ENCODE results near the gene RCSD1. TPM values are rescaled to one million over a fixed set of nuclear protein-coding genes. Genes with fewer than 3 reads are reported as not detected.

The RCSD1 gene
- total RNA-seq, 2 donors from 2014 or later, result 2.8 to 13.8 TPM

DNA sequence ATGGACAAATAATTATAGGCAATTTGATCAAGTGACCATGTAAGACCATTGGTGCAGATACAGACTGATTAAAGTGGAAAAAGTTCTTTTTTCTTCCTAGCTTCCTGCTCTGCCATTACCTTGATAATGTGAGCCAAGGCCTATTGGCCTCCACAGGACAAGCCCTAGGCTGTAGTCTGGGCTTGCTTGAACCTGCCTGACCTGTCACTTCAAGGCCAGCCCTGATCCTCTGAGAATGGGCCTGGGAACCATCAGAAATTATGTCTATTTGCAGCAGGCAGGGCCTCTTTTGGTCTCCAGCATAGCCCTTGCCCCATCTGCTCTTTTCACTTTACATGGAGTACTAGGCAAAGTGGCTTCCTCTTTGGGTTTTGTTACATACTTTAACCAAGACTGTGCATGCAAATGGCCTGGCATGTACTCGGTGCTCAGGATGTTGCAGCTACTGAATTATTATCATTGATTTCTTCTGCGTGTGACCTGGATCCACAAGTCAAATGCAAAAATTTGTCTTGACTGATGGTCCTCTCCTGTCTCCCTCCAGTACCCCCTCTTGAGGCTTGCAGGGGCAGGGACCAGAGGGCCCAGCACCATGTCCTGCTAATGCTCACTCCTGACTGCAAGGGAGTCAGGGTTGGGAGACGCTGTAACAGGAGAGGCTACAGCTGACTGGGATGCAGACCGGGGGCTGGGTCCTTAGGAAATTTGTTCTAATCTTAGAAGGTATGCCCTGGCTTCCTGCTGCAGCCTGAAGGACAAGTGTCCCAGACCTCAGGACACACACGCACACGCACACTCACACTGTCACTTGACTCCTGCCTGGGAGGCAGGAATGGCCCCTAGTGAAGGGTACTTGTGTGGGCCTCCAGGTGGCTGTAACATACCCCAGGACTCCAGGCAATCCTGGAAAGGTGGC, 39.4 kb downstream of the RCSD1 start:
- WGBS, result 91% methylated on average over 6 of the region's 6 CpGs
- Histone ChIP-seq H3K4me3 (no peak overlapping the region), H3K36me3 (no peaks in the 10 kb centered on the region), H3K27ac (no peak overlapping the region), H3K27me3 (replicated peaks; ENCODE audit: insufficient read depth) (no peaks in the 10 kb centered on the region), H3K4me1 (replicated peaks) (no peaks in the 10 kb centered on the region), H3K9me3 (no peaks in the 10 kb centered on the region)
- no peak for DNase-seq (ENCODE audit: low spot score)
- TF ChIP-seq, protein P1, sequence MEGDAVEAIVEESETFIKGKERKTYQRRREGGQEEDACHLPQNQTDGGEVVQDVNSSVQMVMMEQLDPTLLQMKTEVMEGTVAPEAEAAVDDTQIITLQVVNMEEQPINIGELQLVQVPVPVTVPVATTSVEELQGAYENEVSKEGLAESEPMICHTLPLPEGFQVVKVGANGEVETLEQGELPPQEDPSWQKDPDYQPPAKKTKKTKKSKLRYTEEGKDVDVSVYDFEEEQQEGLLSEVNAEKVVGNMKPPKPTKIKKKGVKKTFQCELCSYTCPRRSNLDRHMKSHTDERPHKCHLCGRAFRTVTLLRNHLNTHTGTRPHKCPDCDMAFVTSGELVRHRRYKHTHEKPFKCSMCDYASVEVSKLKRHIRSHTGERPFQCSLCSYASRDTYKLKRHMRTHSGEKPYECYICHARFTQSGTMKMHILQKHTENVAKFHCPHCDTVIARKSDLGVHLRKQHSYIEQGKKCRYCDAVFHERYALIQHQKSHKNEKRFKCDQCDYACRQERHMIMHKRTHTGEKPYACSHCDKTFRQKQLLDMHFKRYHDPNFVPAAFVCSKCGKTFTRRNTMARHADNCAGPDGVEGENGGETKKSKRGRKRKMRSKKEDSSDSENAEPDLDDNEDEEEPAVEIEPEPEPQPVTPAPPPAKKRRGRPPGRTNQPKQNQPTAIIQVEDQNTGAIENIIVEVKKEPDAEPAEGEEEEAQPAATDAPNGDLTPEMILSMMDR (IDR thresholded peaks at IDR 0.05), result no peak
- TF ChIP-seq POLR2AphosphoS5 (IDR thresholded peaks at IDR 0.05) (no peak), POLR2A (IDR thresholded peaks at IDR 0.05) (no peak)
- intact Hi-C loops (cut with DNase I), result no loop called here

DNA sequence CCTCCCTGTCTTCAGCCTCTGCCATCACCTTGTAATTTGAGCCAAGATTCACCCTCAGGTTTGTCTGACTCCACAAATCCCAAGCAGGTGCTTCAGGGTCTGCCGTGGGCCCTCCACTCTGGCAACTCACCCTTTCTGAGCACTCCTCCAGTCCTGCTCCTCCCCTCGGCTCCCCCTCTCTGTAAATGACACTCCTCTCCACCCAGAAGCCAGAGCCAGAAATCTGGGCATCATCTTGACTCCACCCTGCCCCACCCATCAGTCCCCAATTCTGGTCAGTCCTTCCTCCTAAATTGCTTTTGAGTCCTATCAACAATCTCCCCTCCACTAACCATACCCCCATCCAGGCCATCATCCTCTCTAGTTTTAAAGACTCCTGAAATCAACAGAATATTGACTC, 40.5 kb downstream of the RCSD1 start:
- H3K27me3 ChIP-seq (replicated peaks; ENCODE audit: insufficient read depth), result no peaks in the 10 kb centered on the region
- no peaks in the 10 kb centered on the region for H3K9me3 ChIP-seq
- whole genome bisulfite sequencing, result 54% methylated on average over 2 of the region's 2 CpGs
- intact Hi-C loops (cut with DNase I), result no loop called here
- no peak overlapping the region for H3K4me3 ChIP-seq
- H3K36me3 ChIP-seq, result no peaks in the 10 kb centered on the region
- DNase-seq (ENCODE audit: low spot score), result no peak
- no peak for TF ChIP-seq POLR2AphosphoS5 (IDR thresholded peaks at IDR 0.05)
- no peak overlapping the region for H3K27ac ChIP-seq
- H3K4me1 ChIP-seq (replicated peaks), result no peaks in the 10 kb centered on the region

DNA sequence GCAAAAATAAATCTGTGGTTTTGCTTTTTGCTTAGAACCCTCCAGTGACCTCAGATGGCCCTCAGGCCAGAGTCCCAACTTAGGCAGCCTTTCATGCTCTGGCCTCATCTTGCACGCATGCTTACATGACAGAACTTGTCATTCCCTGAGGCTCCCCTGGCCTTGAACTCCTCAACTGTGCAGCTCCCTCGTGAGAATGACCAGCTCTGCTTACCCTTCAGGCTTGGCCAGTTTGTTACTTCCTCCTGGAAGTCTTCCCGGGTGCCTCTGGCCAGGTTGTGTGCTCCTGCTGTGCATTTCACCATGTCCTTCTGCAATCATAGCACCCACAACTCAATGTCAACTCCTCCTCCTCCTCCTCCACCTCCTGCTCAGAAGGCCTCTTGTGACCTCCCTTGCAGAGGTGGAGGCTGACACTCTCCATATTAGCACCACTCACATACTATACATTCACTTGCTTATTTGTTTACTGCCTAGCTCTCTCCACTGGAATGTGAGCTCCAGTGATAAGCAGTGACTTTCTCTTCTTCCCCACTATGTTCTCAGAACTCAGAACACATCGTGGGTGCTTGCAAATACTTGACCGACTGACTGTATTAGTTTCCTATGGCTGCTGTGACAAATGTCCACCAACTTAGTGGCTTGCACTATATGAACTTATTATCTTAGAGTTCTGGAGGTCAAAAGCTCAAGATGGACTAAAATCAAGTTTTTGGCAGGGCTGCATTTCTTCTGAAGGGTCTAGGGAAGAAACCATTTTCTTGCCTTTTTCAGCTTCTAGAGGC, 41.9 kb downstream of the RCSD1 start:
- Histone ChIP-seq H3K9me3 (no peaks in the 10 kb centered on the region), H3K4me1 (replicated peaks) (no peaks in the 10 kb centered on the region), H3K4me3 (no peak overlapping the region), H3K27me3 (replicated peaks; ENCODE audit: insufficient read depth) (no peaks in the 10 kb centered on the region), H3K27ac (no peak overlapping the region), H3K36me3 (no peaks in the 10 kb centered on the region)
- DNase-seq (ENCODE audit: low spot score), result no peak
- intact Hi-C loops (cut with DNase I), result no loop called here
- 70% methylated on average over 5 of the region's 5 CpGs for WGBS
- TF ChIP-seq, protein P1 (IDR thresholded peaks at IDR 0.05), result no peak
- no peak for TF ChIP-seq POLR2AphosphoS5 (IDR thresholded peaks at IDR 0.05)
- TF ChIP-seq POLR2A (IDR thresholded peaks at IDR 0.05), result no peak

DNA sequence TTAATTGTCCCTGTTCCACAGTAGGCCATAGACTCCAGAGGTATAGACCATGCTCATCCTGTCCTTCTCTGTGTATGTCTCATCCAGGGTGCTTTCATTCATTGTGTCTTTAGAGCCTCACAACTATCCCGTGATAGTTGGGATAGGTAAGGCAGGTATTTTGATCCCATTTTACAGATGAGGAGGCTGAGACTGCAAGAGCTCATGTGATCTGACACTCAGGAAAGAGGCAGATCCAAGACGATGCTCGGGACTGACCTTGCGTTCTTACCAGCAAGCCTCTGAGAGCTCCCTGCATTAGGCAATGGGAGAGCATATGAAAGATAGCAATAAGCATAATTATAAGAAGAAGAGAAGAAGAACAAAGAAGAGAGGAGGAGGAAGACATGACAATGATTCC, 42.8 kb downstream of the RCSD1 start:
- Histone ChIP-seq H3K27ac (no peak overlapping the region), H3K4me1 (replicated peaks) (no peaks in the 10 kb centered on the region), H3K27me3 (replicated peaks; ENCODE audit: insufficient read depth) (no peaks in the 10 kb centered on the region), H3K4me3 (no peak overlapping the region), H3K36me3 (no peaks in the 10 kb centered on the region), H3K9me3 (no peaks in the 10 kb centered on the region)
- WGBS, result 94% methylated on average over 4 of the region's 4 CpGs
- no peak for DNase-seq (ENCODE audit: low spot score)
- intact Hi-C loops (cut with DNase I), result no loop called here
- TF ChIP-seq POLR2A (IDR thresholded peaks at IDR 0.05) (no peak), POLR2AphosphoS5 (IDR thresholded peaks at IDR 0.05) (no peak)
- TF ChIP-seq, protein P1 (IDR thresholded peaks at IDR 0.05), result no peak

DNA sequence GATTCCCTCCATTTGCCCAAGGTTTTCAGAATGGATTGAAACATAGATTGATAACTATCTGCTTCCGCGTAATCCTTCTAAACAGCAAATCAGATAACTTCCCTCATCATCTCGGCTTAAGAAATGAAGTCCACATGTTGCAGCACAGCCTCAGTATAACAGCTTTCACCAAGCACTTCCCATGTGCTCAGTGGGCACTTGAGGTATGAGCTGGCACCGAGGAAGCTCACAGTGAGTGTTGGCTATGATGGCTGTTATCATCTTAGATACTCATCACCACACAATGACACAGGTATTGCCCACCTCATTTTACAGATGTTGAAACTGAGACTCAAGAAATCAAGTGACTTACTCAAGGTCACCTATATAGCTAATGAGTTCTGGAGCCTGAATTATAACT, 43.2 kb downstream of the RCSD1 start:
- DNase-seq (ENCODE audit: low spot score), result no peak
- Histone ChIP-seq H3K4me3 (no peak overlapping the region), H3K9me3 (no peaks in the 10 kb centered on the region), H3K36me3 (no peaks in the 10 kb centered on the region), H3K27ac (no peak overlapping the region), H3K4me1 (replicated peaks) (no peaks in the 10 kb centered on the region), H3K27me3 (replicated peaks; ENCODE audit: insufficient read depth) (no peaks in the 10 kb centered on the region)
- no peak for TF ChIP-seq POLR2A (IDR thresholded peaks at IDR 0.05)
- TF ChIP-seq, protein P1 (IDR thresholded peaks at IDR 0.05), result no peak
- no peak for TF ChIP-seq POLR2AphosphoS5 (IDR thresholded peaks at IDR 0.05)
- intact Hi-C loops (cut with DNase I), result no loop called here
- WGBS, result 90% methylated on average over 4 of the region's 4 CpGs

All from prostate gland (tissue), 2 donors.